ENCODE data around the gene TARBP1. TPM values are rescaled to one million over a fixed set of nuclear protein-coding genes. Genes with fewer than 3 reads are reported as not detected.

Gene TARBP1
- total and polyA plus RNA-seq, 2 of the 13 experiments (the other 11 are each of a cell fraction or from before 2014, with no cell fraction given), result 37.7 to 67.0 TPM

DNA sequence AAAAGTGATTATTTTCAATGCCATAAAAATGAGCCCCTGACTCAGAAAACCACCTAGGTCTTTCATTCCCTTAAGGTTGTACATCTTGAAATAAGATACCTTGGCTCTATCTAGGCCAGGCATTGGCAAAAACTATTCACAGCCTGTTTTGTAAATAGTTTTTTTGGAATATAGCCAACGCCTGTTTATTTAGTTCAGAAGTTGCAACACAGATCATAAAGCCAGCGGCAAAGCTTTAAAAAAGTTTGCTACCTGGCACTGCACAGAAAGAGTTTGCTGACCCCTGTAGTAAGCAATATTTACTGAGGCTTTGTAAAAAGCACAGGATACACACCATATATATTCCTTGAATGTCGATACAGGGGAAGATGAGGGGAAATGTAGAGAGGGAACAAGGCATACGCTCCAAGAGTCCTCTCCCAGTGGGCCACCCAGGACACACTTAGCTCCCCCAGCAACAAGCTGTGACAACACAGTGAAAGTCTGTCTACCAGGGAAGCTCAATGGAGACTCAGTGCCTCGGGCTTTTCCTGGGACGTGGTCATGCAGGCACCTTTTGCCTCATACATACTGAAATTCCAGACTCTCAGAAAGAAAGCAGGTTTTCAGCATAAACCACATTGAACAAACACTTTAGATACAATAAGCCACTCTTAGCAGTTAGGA lies 20.5 kb downstream of the TARBP1 start (continued):
- TF ChIP-seq GLI4 (CRISPR knock-in tag; IDR thresholded peaks at IDR 0.05; ENCODE audit: borderline replicate concordance) (no peak), SPEN (CRISPR knock-in tag; IDR thresholded peaks at IDR 0.05; ENCODE audit: low read depth) (no peak), KLF9 (CRISPR knock-in tag; IDR thresholded peaks at IDR 0.05; ENCODE audit: low read depth) (no peak), ZNF816 (CRISPR knock-in tag; IDR thresholded peaks at IDR 0.05; ENCODE audit: borderline replicate concordance) (no peak), STAG1 (CRISPR knock-in tag; IDR thresholded peaks at IDR 0.05) (0 out of 2 replicates have a peak, but pooled peaks have one; percentile 12), SMARCE1 (IDR thresholded peaks at IDR 0.05; ENCODE audit: borderline replicate concordance) (no peak), GZF1 (CRISPR knock-in tag; IDR thresholded peaks at IDR 0.05) (no peak), GATAD2A (CRISPR knock-in tag; IDR thresholded peaks at IDR 0.05) (peak; percentile 76), MAFF (IDR thresholded peaks at IDR 0.05; ENCODE audit: low read depth, low read length) (0 out of 2 replicates have a peak, but pooled peaks have one; percentile 14), NFATC3 (CRISPR knock-in tag; IDR thresholded peaks at IDR 0.05) (no peak), BRD4 (CRISPR knock-in tag; IDR thresholded peaks at IDR 0.05) (no peak), RARA (CRISPR knock-in tag; IDR thresholded peaks at IDR 0.05) (peak; percentile 47), ZZZ3 (CRISPR knock-in tag; IDR thresholded peaks at IDR 0.05; ENCODE audit: borderline replicate concordance) (no peak), FOXK1 (CRISPR knock-in tag; IDR thresholded peaks at IDR 0.05; ENCODE audit: borderline replicate concordance, low read depth) (peak; percentile 64; the same call in 1 of the 2 replicates), HOXA5 (CRISPR knock-in tag; IDR thresholded peaks at IDR 0.05) (no peak), ZNF136 (CRISPR knock-in tag; IDR thresholded peaks at IDR 0.05; ENCODE audit: low read depth) (no peak)
- TF ChIP-seq, protein P1, sequence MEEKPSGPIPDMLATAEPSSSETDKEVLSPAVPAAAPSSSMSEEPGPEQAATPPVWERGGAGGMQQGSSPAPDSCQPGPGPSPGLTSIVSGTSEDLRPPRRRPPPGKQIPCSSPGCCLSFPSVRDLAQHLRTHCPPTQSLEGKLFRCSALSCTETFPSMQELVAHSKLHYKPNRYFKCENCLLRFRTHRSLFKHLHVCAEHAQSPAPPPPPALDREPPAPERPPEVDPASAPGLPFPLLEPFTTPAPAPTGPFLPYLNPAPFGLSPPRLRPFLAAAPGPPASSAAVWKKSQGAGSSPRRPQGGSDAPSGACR (CRISPR knock-in tag; IDR thresholded peaks at IDR 0.05), result no peak
- TF ChIP-seq, protein P2, sequence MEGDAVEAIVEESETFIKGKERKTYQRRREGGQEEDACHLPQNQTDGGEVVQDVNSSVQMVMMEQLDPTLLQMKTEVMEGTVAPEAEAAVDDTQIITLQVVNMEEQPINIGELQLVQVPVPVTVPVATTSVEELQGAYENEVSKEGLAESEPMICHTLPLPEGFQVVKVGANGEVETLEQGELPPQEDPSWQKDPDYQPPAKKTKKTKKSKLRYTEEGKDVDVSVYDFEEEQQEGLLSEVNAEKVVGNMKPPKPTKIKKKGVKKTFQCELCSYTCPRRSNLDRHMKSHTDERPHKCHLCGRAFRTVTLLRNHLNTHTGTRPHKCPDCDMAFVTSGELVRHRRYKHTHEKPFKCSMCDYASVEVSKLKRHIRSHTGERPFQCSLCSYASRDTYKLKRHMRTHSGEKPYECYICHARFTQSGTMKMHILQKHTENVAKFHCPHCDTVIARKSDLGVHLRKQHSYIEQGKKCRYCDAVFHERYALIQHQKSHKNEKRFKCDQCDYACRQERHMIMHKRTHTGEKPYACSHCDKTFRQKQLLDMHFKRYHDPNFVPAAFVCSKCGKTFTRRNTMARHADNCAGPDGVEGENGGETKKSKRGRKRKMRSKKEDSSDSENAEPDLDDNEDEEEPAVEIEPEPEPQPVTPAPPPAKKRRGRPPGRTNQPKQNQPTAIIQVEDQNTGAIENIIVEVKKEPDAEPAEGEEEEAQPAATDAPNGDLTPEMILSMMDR (CRISPR knock-in tag; IDR thresholded peaks at IDR 0.05), result peak; percentile 33; the same call in 1 of the 2 replicates
- TF ChIP-seq, protein P3, sequence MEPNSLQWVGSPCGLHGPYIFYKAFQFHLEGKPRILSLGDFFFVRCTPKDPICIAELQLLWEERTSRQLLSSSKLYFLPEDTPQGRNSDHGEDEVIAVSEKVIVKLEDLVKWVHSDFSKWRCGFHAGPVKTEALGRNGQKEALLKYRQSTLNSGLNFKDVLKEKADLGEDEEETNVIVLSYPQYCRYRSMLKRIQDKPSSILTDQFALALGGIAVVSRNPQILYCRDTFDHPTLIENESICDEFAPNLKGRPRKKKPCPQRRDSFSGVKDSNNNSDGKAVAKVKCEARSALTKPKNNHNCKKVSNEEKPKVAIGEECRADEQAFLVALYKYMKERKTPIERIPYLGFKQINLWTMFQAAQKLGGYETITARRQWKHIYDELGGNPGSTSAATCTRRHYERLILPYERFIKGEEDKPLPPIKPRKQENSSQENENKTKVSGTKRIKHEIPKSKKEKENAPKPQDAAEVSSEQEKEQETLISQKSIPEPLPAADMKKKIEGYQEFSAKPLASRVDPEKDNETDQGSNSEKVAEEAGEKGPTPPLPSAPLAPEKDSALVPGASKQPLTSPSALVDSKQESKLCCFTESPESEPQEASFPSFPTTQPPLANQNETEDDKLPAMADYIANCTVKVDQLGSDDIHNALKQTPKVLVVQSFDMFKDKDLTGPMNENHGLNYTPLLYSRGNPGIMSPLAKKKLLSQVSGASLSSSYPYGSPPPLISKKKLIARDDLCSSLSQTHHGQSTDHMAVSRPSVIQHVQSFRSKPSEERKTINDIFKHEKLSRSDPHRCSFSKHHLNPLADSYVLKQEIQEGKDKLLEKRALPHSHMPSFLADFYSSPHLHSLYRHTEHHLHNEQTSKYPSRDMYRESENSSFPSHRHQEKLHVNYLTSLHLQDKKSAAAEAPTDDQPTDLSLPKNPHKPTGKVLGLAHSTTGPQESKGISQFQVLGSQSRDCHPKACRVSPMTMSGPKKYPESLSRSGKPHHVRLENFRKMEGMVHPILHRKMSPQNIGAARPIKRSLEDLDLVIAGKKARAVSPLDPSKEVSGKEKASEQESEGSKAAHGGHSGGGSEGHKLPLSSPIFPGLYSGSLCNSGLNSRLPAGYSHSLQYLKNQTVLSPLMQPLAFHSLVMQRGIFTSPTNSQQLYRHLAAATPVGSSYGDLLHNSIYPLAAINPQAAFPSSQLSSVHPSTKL (CRISPR knock-in tag; IDR thresholded peaks at IDR 0.05), result peak; percentile 62
- TF ChIP-seq, protein P4, sequence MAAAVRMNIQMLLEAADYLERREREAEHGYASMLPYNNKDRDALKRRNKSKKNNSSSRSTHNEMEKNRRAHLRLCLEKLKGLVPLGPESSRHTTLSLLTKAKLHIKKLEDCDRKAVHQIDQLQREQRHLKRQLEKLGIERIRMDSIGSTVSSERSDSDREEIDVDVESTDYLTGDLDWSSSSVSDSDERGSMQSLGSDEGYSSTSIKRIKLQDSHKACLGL (CRISPR knock-in tag; IDR thresholded peaks at IDR 0.05), result no peak
- TF ChIP-seq, protein P5, sequence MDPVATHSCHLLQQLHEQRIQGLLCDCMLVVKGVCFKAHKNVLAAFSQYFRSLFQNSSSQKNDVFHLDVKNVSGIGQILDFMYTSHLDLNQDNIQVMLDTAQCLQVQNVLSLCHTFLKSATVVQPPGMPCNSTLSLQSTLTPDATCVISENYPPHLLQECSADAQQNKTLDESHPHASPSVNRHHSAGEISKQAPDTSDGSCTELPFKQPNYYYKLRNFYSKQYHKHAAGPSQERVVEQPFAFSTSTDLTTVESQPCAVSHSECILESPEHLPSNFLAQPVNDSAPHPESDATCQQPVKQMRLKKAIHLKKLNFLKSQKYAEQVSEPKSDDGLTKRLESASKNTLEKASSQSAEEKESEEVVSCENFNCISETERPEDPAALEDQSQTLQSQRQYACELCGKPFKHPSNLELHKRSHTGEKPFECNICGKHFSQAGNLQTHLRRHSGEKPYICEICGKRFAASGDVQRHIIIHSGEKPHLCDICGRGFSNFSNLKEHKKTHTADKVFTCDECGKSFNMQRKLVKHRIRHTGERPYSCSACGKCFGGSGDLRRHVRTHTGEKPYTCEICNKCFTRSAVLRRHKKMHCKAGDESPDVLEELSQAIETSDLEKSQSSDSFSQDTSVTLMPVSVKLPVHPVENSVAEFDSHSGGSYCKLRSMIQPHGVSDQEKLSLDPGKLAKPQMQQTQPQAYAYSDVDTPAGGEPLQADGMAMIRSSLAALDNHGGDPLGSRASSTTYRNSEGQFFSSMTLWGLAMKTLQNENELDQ (CRISPR knock-in tag; IDR thresholded peaks at IDR 0.05; ENCODE audit: borderline replicate concordance), result no peak
